ENCODE results near the gene LIF.

The LIF gene

GRCh38 chr22:30250661-30251267 is 4.2 kb upstream of the LIF start:
- peaks cover 49% of the 10 kb centered on the region for H3K4me1 ChIP-seq (ENCODE audit: insufficient read depth, low read length)
- H3K27me3 ChIP-seq (ENCODE audit: insufficient read depth, low read length), result no peaks in the 10 kb centered on the region
- no peak overlapping the region for H3K4me3 ChIP-seq (ENCODE audit: low read length)
- H2AFZ ChIP-seq (ENCODE audit: low read depth, low read length), result no peak overlapping the region
- no peaks in the 10 kb centered on the region for H3K9me3 ChIP-seq (ENCODE audit: low read length)
- no peaks in the 10 kb centered on the region for H3K36me3 ChIP-seq (ENCODE audit: insufficient read depth, low read length)

- H3K4me1 ChIP-seq (ENCODE audit: insufficient read depth, low read length), result peaks cover 55% of the 10 kb centered on the region
- H3K27me3 ChIP-seq (ENCODE audit: insufficient read depth, low read length), result no peaks in the 10 kb centered on the region
- no peaks in the 10 kb centered on the region for H3K9me3 ChIP-seq (ENCODE audit: low read length)
- no peaks in the 10 kb centered on the region for H3K36me3 ChIP-seq (ENCODE audit: insufficient read depth, low read length)
- no peak overlapping the region for H3K4me3 ChIP-seq (ENCODE audit: low read length)
- no peak overlapping the region for H2AFZ ChIP-seq (ENCODE audit: low read depth, low read length)
Measured at GRCh38 chr22:30250039-30250565, 3.5 kb upstream of the LIF start.

GRCh38 chr22:30249049-30250038 is 2.8 kb upstream of the LIF start:
- no peaks in the 10 kb centered on the region for H3K9me3 ChIP-seq (ENCODE audit: low read length)
- no peak overlapping the region for H2AFZ ChIP-seq (ENCODE audit: low read depth, low read length)
- peaks cover 53% of the 10 kb centered on the region for H3K4me1 ChIP-seq (ENCODE audit: insufficient read depth, low read length)
- no peaks in the 10 kb centered on the region for H3K27me3 ChIP-seq (ENCODE audit: insufficient read depth, low read length)
- no peaks in the 10 kb centered on the region for H3K36me3 ChIP-seq (ENCODE audit: insufficient read depth, low read length)
- no peak overlapping the region for H3K4me3 ChIP-seq (ENCODE audit: low read length)

GRCh38 chr22:30248484-30248883 is 1.9 kb upstream of the LIF start:
- no peak overlapping the region for H3K4me3 ChIP-seq (ENCODE audit: low read length)
- H3K9me3 ChIP-seq (ENCODE audit: low read length), result no peaks in the 10 kb centered on the region
- H3K27me3 ChIP-seq (ENCODE audit: insufficient read depth, low read length), result no peaks in the 10 kb centered on the region
- peaks cover 4% of the 10 kb centered on the region for H3K36me3 ChIP-seq (ENCODE audit: insufficient read depth, low read length)
- H3K4me1 ChIP-seq (ENCODE audit: insufficient read depth, low read length), result peaks cover 46% of the 10 kb centered on the region
- H2AFZ ChIP-seq (ENCODE audit: low read depth, low read length), result no peak overlapping the region

GRCh38 chr22:30247974-30248373 is 1.4 kb upstream of the LIF start:
- peaks cover 44% of the 10 kb centered on the region for H3K4me1 ChIP-seq (ENCODE audit: insufficient read depth, low read length)
- H2AFZ ChIP-seq (ENCODE audit: low read depth, low read length), result no peak overlapping the region
- H3K4me3 ChIP-seq (ENCODE audit: low read length), result no peak overlapping the region
- no peaks in the 10 kb centered on the region for H3K9me3 ChIP-seq (ENCODE audit: low read length)
- H3K27me3 ChIP-seq (ENCODE audit: insufficient read depth, low read length), result no peaks in the 10 kb centered on the region
- H3K36me3 ChIP-seq (ENCODE audit: insufficient read depth, low read length), result peaks cover 4% of the 10 kb centered on the region

GRCh38 chr22:30247561-30247960 is 1.0 kb upstream of the LIF start:
- Histone ChIP-seq H2AFZ (ENCODE audit: low read depth, low read length) (no peak overlapping the region), H3K4me1 (ENCODE audit: insufficient read depth, low read length) (peaks cover 39% of the 10 kb centered on the region), H3K4me3 (ENCODE audit: low read length) (no peak overlapping the region), H3K9me3 (ENCODE audit: low read length) (no peaks in the 10 kb centered on the region), H3K27me3 (ENCODE audit: insufficient read depth, low read length) (no peaks in the 10 kb centered on the region), H3K36me3 (ENCODE audit: insufficient read depth, low read length) (peaks cover 4% of the 10 kb centered on the region)

- Histone ChIP-seq H3K4me1 (ENCODE audit: insufficient read depth, low read length) (peaks cover 33% of the 10 kb centered on the region), H3K27me3 (ENCODE audit: insufficient read depth, low read length) (no peaks in the 10 kb centered on the region), H3K4me3 (ENCODE audit: low read length) (peak overlapping the region; percentile 56), H3K9me3 (ENCODE audit: low read length) (no peaks in the 10 kb centered on the region), H2AFZ (ENCODE audit: low read depth, low read length) (peak overlapping the region; percentile 98), H3K36me3 (ENCODE audit: insufficient read depth, low read length) (peaks cover 4% of the 10 kb centered on the region)
Measured at GRCh38 chr22:30246814-30247376, 336 bp upstream of the LIF start.

GRCh38 chr22:30245181-30245984 is 1.2 kb downstream of the LIF start:
- Histone ChIP-seq H3K9me3 (ENCODE audit: low read length) (no peaks in the 10 kb centered on the region), H3K36me3 (ENCODE audit: insufficient read depth, low read length) (peaks cover 4% of the 10 kb centered on the region), H3K4me3 (ENCODE audit: low read length) (peak overlapping the region; percentile 56), H3K4me1 (ENCODE audit: insufficient read depth, low read length) (peaks cover 29% of the 10 kb centered on the region), H2AFZ (ENCODE audit: low read depth, low read length) (peak overlapping the region; percentile 98), H3K27me3 (ENCODE audit: insufficient read depth, low read length) (no peaks in the 10 kb centered on the region)

GRCh38 chr22:30244641-30245040 is 1.9 kb downstream of the LIF start:
- Histone ChIP-seq H2AFZ (ENCODE audit: low read depth, low read length) (no peak overlapping the region), H3K4me1 (ENCODE audit: insufficient read depth, low read length) (peaks cover 29% of the 10 kb centered on the region), H3K9me3 (ENCODE audit: low read length) (no peaks in the 10 kb centered on the region), H3K36me3 (ENCODE audit: insufficient read depth, low read length) (peaks cover 4% of the 10 kb centered on the region), H3K27me3 (ENCODE audit: insufficient read depth, low read length) (no peaks in the 10 kb centered on the region), H3K4me3 (ENCODE audit: low read length) (no peak overlapping the region)

GRCh38 chr22:30244066-30244465 is 2.5 kb downstream of the LIF start:
- peaks cover 4% of the 10 kb centered on the region for H3K36me3 ChIP-seq (ENCODE audit: insufficient read depth, low read length)
- H3K4me3 ChIP-seq (ENCODE audit: low read length), result no peak overlapping the region
- no peaks in the 10 kb centered on the region for H3K27me3 ChIP-seq (ENCODE audit: insufficient read depth, low read length)
- no peak overlapping the region for H2AFZ ChIP-seq (ENCODE audit: low read depth, low read length)
- H3K9me3 ChIP-seq (ENCODE audit: low read length), result no peaks in the 10 kb centered on the region
- H3K4me1 ChIP-seq (ENCODE audit: insufficient read depth, low read length), result peaks cover 24% of the 10 kb centered on the region

GRCh38 chr22:30243661-30244060 is 2.9 kb downstream of the LIF start:
- no peaks in the 10 kb centered on the region for H3K9me3 ChIP-seq (ENCODE audit: low read length)
- H3K27me3 ChIP-seq (ENCODE audit: insufficient read depth, low read length), result no peaks in the 10 kb centered on the region
- H3K36me3 ChIP-seq (ENCODE audit: insufficient read depth, low read length), result peaks cover 4% of the 10 kb centered on the region
- no peak overlapping the region for H2AFZ ChIP-seq (ENCODE audit: low read depth, low read length)
- no peak overlapping the region for H3K4me3 ChIP-seq (ENCODE audit: low read length)
- peaks cover 20% of the 10 kb centered on the region for H3K4me1 ChIP-seq (ENCODE audit: insufficient read depth, low read length)

- Histone ChIP-seq H3K9me3 (ENCODE audit: low read length) (no peaks in the 10 kb centered on the region), H3K4me1 (ENCODE audit: insufficient read depth, low read length) (peaks cover 13% of the 10 kb centered on the region), H3K27me3 (ENCODE audit: insufficient read depth, low read length) (no peaks in the 10 kb centered on the region), H3K36me3 (ENCODE audit: insufficient read depth, low read length) (peaks cover 4% of the 10 kb centered on the region), H3K4me3 (ENCODE audit: low read length) (no peak overlapping the region), H2AFZ (ENCODE audit: low read depth, low read length) (no peak overlapping the region)
Measured at GRCh38 chr22:30241576-30242371, 4.8 kb downstream of the LIF start.
